Esophagus muscularis mucosa (tissue), 4 donors: Measurements from ENCODE around the gene GANC. TPM values are rescaled to one million over a fixed set of nuclear protein-coding genes. Genes with fewer than 3 reads are reported as not detected.

Source experiments
- DNase-seq: peaks from one replicate; pipeline ENCODE4 v3.0.0-alpha.2; 2017; ENCODE audit errors: extremely low spot score
- H3K27ac ChIP-seq, 4 donors: fragments of 200-600 bp; sonication (generic); replicated peaks in 1 of 4; 1 replicate in 3 of 4; 2 replicates in 1 of 4; pipeline ENCODE4 v1.5.1; 2016 to 2019; ENCODE audit warnings: mild to moderate bottlenecking in 1 of 4
- H3K27me3 ChIP-seq, 4 donors: fragments of 200-600 bp; sonication (generic); one replicate each; pipeline versions ENCODE4 v1.5.1 to v1.6.0; 2016 to 2019
- H3K36me3 ChIP-seq, 4 donors: fragments of 200-600 bp; sonication (generic); one replicate each; pipeline ENCODE4 v1.5.1; 2016 to 2019
- H3K4me1 ChIP-seq, 4 donors: fragments of 200-600 bp; sonication (generic); one replicate each; pipeline ENCODE4 v1.5.1; 2016 to 2019
- H3K4me3 ChIP-seq, 4 donors: fragments of 200-600 bp; sonication (generic); 1 replicate in 2 of 4; 2 replicates in 2 of 4; pipeline ENCODE4 v1.5.1; 2016 to 2019; ENCODE audit warnings: mild to moderate bottlenecking in 4 of 4, moderate library complexity in 1 of 4
- H3K9me3 ChIP-seq, 4 donors: fragments of 200-600 bp; sonication (generic); 1 replicate in 3 of 4; 2 replicates in 1 of 4; pipeline ENCODE4 v1.5.1; 2016 to 2019
- CTCF ChIP-seq, 3 experiments: fragments of 200-600 bp in 2 of 3; fragments of 450-650 bp in 1 of 3; sonication (generic) in 2 of 3; IDR thresholded peaks; one replicate each; pipeline ENCODE4 v1.5.1; 2017 to 2019; ENCODE audit warnings: antibody characterized with exemption in 3 of 3, mild to moderate bottlenecking in 2 of 3, moderate library complexity in 1 of 3
- EP300 ChIP-seq: sonication (generic); formaldehyde crosslinking; IDR thresholded peaks from one replicate; pipeline ENCODE4 v1.6.1; 2017; ENCODE audit warnings: antibody characterized with exemption
- POLR2A ChIP-seq: fragments of 450-650 bp; IDR thresholded peaks from one replicate; pipeline ENCODE4 v1.6.1; 2017; ENCODE audit warnings: antibody characterized with exemption, moderate library complexity, mild to moderate bottlenecking, low read depth
- POLR2AphosphoS5 ChIP-seq, 2 donors: sonication (generic); formaldehyde crosslinking; IDR thresholded peaks; one replicate each; pipeline ENCODE4 v1.6.1; 2017; ENCODE audit warnings: antibody characterized with exemption in 2 of 2
- WGBS: methylation state at CpG from one replicate; pipeline ENCODE4 v1.1.5; 2018; 5-methylcytosine and 5-hydroxymethylcytosine counted together
- intact Hi-C: fragments of 100-400 bp; cut with DNase I; formaldehyde crosslinking; loops from one replicate; pipeline ENCODE4 v1.15.1; 2023
- total RNA-seq, 4 donors: library from RNA; depleted of rRNA; stranded (reverse); fragments of >200 nt; gene quantifications; one replicate each; pipeline versions ENCODE4 v1.1.0 to v1.2.1, GENCODE V29; 2016

Gene GANC
- total RNA-seq, 4 donors from 2014 or later, result 12.2 to 22.7 (median 17.7) TPM

- intact Hi-C loops, result loop anchor here (10.0 kb wide), 1 partner anchor 50 kb away; no protein-coding TSS in a partner anchor
- Histone ChIP-seq H3K27ac (no peak overlapping the region), H3K36me3 (peaks cover 33 to 87% (median 76%) of the 10 kb centered on the region in 4 donors), H3K27me3 (no peaks in the 10 kb centered on the region), H3K4me3 (no peak overlapping the region), H3K4me1 (peaks cover 13 to 20% (median 15%) of the 10 kb centered on the region in 4 donors), H3K9me3 (no peaks in the 10 kb centered on the region)
- DNase-seq, result no peak
- WGBS, result 92% methylated on average over 5 of the region's 5 CpGs
- TF ChIP-seq POLR2A (no peak), EP300 (no peak), CTCF (IDR thresholded peaks at IDR 0.05) (no peak), POLR2AphosphoS5 (IDR thresholded peaks at IDR 0.05) (no peak)
These were observed 8.2 kb upstream of the GANC start for GRCh38 chr15:42264795-42265194.

- Histone ChIP-seq H3K4me1 (peaks cover 29 to 44% (median 38%) of the 10 kb centered on the region in 4 donors), H3K4me3 (no peak overlapping the region), H3K36me3 (peaks cover 16 to 63% (median 52%) of the 10 kb centered on the region in 4 donors), H3K27me3 (no peaks in the 10 kb centered on the region), H3K9me3 (no peaks in the 10 kb centered on the region), H3K27ac (no peak overlapping the region)
- no peak for DNase-seq
- no peak for TF ChIP-seq POLR2A
- TF ChIP-seq CTCF (IDR thresholded peaks at IDR 0.05), result no peak
- no peak for TF ChIP-seq EP300
- no peak for TF ChIP-seq POLR2AphosphoS5 (IDR thresholded peaks at IDR 0.05)
- intact Hi-C loops, result loop anchor here (10.0 kb wide), 1 partner anchor 52 kb away; no protein-coding TSS in a partner anchor
These were observed 5.7 kb upstream of the GANC start for GRCh38 chr15:42267286-42267685.

- DNase-seq, result no peak
- H3K27ac ChIP-seq, result peak overlapping the region in 1 of 4 donors; percentile 97
- H3K27me3 ChIP-seq, result no peaks in the 10 kb centered on the region
- WGBS, result 100% methylated on average over 1 of the region's 2 CpGs
- H3K9me3 ChIP-seq, result no peaks in the 10 kb centered on the region
- peaks cover 6 to 30% (median 23%) of the 10 kb centered on the region in 4 donors for H3K36me3 ChIP-seq
- peaks cover 43 to 60% (median 56%) of the 10 kb centered on the region in 4 donors for H3K4me1 ChIP-seq
- intact Hi-C loops, result loop anchor here (10.0 kb wide), 1 partner anchor 204 kb away; no protein-coding TSS in a partner anchor
- TF ChIP-seq EP300, result no peak
- TF ChIP-seq POLR2A, result no peak
- no peak for TF ChIP-seq CTCF (IDR thresholded peaks at IDR 0.05)
- no peak overlapping the region for H3K4me3 ChIP-seq
These were observed 2.5 kb upstream of the GANC start for GRCh38 chr15:42270551-42270950.

GRCh38 chr15:42270996-42271395 lies 2.0 kb upstream of the GANC start:
- DNase-seq, result no peak
- 69% methylated on average over 5 of the region's 5 CpGs for WGBS
- H3K36me3 ChIP-seq, result peaks cover 1 to 25% (median 18%) of the 10 kb centered on the region in 4 donors
- no peaks in the 10 kb centered on the region for H3K27me3 ChIP-seq
- no peak for TF ChIP-seq POLR2AphosphoS5 (IDR thresholded peaks at IDR 0.05)
- no peak for TF ChIP-seq CTCF (IDR thresholded peaks at IDR 0.05)
- no peak for TF ChIP-seq POLR2A
- no peak for TF ChIP-seq EP300
- peak overlapping the region in 1 of 4 donors; percentile 97 for H3K27ac ChIP-seq
- peak overlapping the region in 1 of 4 donors; percentile 1 for H3K4me3 ChIP-seq
- peaks cover 47 to 65% (median 60%) of the 10 kb centered on the region in 4 donors for H3K4me1 ChIP-seq
- intact Hi-C loops, result loop anchor here (10.0 kb wide), 1 partner anchor 204 kb away; no protein-coding TSS in a partner anchor
- no peaks in the 10 kb centered on the region for H3K9me3 ChIP-seq
